ENCODE data around the gene PSMB11.

PSMB11 gene

DNA sequence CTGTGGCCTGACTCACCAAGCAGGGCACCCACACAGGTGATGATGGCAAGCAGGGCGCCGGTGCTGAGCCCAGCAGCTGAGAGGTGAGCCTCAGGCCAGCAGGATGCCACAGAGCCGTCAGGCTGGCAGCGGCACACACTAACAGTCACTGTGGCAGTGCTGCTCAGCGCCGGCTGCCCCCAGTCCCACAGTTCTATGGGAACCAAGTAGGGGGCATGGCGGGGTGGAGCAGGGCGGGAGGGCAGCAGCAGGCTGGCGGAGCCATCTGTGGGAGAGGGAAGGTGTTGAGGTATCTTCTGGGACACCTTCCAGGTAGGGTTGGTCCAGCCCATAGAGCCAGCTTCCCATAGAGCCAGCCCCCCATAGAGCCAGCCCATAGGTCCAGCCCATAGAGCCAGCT, 7.0 kb downstream of the PSMB11 start:
- Histone ChIP-seq H3K4me1 (ENCODE audit: control insufficient read depth, insufficient read depth, low read length) (peaks cover 13% of the 10 kb centered on the region), H3K9ac (ENCODE audit: low read length) (no peak overlapping the region), H3K36me3 (ENCODE audit: control insufficient read depth, insufficient read depth, low read length) (no peaks in the 10 kb centered on the region), H3K27me3 (ENCODE audit: control insufficient read depth, insufficient read depth, low read length) (no peaks in the 10 kb centered on the region), H3K4me3 (ENCODE audit: low read length) (no peak overlapping the region), H3K9me3 (ENCODE audit: control insufficient read depth, low read length) (no peaks in the 10 kb centered on the region)

DNA sequence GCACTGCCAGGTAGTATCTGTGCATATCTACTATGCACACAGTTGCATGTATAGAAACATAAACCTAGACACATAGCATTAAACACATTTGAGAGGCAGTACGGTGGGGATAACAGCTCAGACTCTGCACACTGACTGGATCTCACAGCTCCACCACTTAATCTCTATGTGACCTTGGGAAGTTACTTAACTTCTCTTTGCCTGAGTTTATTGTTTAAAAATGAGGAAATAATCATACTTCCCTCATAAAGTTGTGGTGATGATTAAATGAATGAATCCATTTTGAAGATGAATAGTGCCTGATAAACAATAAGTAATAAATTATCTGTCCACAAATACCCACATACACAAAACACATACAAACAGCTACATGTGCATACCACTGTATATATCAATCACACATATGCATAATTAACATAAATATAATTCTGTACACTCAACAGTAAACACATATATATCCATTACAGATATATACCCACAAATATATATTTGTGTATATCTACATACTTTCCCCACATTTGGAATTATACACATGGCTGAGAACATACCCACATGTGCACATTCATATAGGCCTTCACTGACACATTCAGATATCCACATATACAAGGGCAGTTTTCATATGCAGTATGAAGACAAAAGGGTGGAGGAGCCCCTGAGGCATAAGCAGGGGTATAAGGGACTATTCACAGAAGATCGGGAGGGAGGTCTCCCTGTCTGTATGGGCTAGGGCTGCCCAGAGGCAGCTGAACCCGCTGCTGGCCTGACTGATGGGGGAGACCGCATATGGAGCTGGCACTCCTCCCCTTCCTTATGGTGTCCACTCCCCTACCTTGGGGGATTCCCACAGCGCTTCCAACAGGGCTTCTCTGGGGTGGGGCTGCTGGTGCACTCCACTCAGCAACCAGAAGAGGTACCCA, 9.4 kb downstream of the PSMB11 start:
- H3K9ac ChIP-seq (ENCODE audit: low read length), result no peak overlapping the region
- H3K9me3 ChIP-seq (ENCODE audit: control insufficient read depth, low read length), result no peaks in the 10 kb centered on the region
- H3K27me3 ChIP-seq (ENCODE audit: control insufficient read depth, insufficient read depth, low read length), result no peaks in the 10 kb centered on the region
- H3K36me3 ChIP-seq (ENCODE audit: control insufficient read depth, insufficient read depth, low read length), result no peaks in the 10 kb centered on the region
- peaks cover 4% of the 10 kb centered on the region for H3K4me1 ChIP-seq (ENCODE audit: control insufficient read depth, insufficient read depth, low read length)
- no peak overlapping the region for H3K4me3 ChIP-seq (ENCODE audit: low read length)

DNA sequence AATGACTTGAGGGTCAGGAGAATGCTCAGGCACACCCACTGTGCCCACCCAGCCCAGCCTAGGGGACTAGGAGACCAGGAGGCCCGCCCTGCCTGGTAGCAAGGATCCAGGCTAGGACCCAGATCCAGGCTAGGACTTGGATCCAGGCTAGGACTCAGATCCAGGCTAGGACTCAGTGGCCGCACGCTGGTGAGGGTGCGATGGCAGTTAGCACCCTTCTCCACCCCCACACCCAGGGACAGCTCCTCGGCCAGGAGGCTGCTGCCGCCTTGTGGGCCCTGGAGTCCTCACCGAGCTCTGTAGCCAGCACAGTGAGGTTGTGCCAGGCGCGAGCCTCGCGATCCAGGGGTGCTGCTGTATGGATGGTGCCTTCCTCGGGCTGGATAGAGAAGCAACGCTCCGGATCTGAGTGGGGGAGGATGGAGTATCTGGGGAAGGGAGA, 10.2 kb downstream of the PSMB11 start:
- H3K4me1 ChIP-seq (ENCODE audit: control insufficient read depth, insufficient read depth, low read length), result peaks cover 10% of the 10 kb centered on the region
- H3K36me3 ChIP-seq (ENCODE audit: control insufficient read depth, insufficient read depth, low read length), result no peaks in the 10 kb centered on the region
- no peak overlapping the region for H3K9ac ChIP-seq (ENCODE audit: low read length)
- no peaks in the 10 kb centered on the region for H3K9me3 ChIP-seq (ENCODE audit: control insufficient read depth, low read length)
- peaks cover 4% of the 10 kb centered on the region for H3K27me3 ChIP-seq (ENCODE audit: control insufficient read depth, insufficient read depth, low read length)
- no peak overlapping the region for H3K4me3 ChIP-seq (ENCODE audit: low read length)

DNA sequence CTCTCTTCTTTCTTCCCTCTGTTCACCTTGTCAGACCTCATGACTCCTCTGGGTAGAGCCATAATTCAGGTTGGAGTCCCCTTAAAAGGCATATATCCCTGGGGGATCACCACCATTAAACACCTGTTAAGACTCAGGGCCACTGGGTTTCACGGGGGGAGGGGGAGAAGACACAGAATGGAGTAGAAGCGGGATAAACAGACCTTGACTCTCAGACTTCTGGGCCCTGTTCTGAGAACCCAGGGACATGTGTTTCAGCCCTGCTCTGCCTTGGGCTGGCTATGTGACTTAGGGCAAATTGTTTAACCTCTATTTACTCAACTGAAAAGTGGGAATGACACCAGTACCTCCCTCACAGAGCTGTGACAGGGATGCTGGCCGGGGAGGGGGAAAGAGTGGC, 10.7 kb downstream of the PSMB11 start:
- Histone ChIP-seq H3K36me3 (ENCODE audit: control insufficient read depth, insufficient read depth, low read length) (no peaks in the 10 kb centered on the region), H3K9me3 (ENCODE audit: control insufficient read depth, low read length) (no peaks in the 10 kb centered on the region), H3K4me3 (ENCODE audit: low read length) (no peak overlapping the region), H3K9ac (ENCODE audit: low read length) (no peak overlapping the region), H3K27me3 (ENCODE audit: control insufficient read depth, insufficient read depth, low read length) (peaks cover 4% of the 10 kb centered on the region), H3K4me1 (ENCODE audit: control insufficient read depth, insufficient read depth, low read length) (peaks cover 10% of the 10 kb centered on the region)

DNA sequence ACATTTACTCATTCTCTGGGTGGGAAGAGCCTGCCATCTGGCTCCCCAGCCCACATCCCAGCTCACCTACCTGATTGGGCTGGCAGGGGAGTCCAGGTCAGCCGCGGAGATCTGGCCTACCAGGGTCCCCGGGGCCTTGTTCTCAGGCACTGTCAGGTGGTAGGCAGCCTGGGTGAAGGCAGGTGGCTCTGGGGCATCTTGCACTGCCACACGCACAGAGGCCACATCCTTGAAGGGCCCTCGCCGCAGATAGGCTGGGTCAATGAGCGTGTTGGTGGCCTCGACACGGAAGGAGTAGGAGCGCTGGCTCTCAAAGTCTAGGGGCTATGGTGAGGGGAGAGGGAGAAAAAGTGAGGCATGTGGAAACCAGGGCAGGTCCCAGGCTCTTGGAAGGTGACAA, 11.4 kb downstream of the PSMB11 start:
- Histone ChIP-seq H3K9ac (ENCODE audit: low read length) (no peak overlapping the region), H3K4me3 (ENCODE audit: low read length) (no peak overlapping the region), H3K36me3 (ENCODE audit: control insufficient read depth, insufficient read depth, low read length) (no peaks in the 10 kb centered on the region), H3K9me3 (ENCODE audit: control insufficient read depth, low read length) (no peaks in the 10 kb centered on the region), H3K27me3 (ENCODE audit: control insufficient read depth, insufficient read depth, low read length) (peaks cover 4% of the 10 kb centered on the region), H3K4me1 (ENCODE audit: control insufficient read depth, insufficient read depth, low read length) (peaks cover 16% of the 10 kb centered on the region)

DNA sequence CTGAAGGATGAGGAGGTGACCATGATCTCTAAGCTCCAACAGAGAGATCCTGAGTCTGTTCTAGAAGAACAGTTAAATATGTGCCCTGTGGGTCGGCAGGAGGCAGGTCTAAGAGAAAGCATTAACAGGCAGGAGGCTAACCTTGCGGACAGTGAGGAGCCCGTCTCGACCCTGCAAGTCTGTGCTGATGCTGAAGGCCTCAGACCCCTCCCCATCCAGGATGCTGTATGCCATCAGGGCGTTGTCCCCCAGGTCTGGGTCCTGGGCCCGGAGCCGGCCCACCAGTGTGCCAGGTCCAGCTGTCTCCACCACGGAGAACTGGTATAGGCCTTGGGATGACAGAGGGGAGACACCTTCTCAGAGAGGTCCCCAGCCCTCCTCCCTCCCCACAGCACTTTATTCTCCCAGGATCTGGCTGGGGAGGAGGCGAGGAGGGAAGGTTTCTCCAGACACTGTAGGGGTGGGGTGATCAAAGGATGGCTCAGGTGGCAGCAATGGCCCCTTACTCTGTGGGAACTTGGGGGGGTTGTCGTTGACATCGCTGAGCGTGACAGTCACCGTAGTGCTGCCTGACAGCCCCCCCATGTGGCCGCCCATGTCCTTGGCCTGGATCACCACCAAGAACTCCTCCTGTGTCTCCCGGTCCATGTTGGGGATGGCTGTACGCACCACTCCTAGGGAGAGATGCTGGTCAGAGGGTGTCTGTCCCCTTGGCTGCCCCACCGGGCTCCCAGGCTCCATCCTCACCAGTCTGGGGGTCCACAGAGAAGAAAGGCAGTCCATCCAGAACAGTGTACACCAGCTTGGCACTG, 12.2 kb downstream of the PSMB11 start:
- no peaks in the 10 kb centered on the region for H3K9me3 ChIP-seq (ENCODE audit: control insufficient read depth, low read length)
- peaks cover 4% of the 10 kb centered on the region for H3K27me3 ChIP-seq (ENCODE audit: control insufficient read depth, insufficient read depth, low read length)
- H3K4me3 ChIP-seq (ENCODE audit: low read length), result no peak overlapping the region
- peaks cover 16% of the 10 kb centered on the region for H3K4me1 ChIP-seq (ENCODE audit: control insufficient read depth, insufficient read depth, low read length)
- H3K9ac ChIP-seq (ENCODE audit: low read length), result no peak overlapping the region
- peaks cover 5% of the 10 kb centered on the region for H3K36me3 ChIP-seq (ENCODE audit: control insufficient read depth, insufficient read depth, low read length)

DNA sequence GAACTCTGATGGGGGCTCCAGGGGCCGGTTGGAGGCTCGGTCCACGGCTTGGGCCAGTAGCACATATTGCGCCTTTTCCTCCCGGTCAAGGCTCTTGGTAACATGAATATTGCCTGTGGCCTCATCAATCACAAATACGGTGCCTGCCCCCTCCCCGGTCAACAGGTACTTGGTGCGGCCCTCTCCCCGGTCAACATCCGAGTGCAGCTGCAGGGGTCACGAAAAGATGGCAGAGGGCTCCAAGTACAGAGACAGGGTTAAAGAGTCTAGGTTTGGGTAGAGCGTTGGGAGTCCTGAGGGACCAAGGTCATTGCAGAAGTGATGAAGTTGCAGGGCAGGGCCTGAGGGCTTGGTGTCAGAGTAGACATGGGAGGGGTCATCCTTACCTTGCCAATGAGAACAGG, 13.1 kb downstream of the PSMB11 start:
- Histone ChIP-seq H3K36me3 (ENCODE audit: control insufficient read depth, insufficient read depth, low read length) (peaks cover 5% of the 10 kb centered on the region), H3K4me3 (ENCODE audit: low read length) (no peak overlapping the region), H3K9me3 (ENCODE audit: control insufficient read depth, low read length) (no peaks in the 10 kb centered on the region), H3K4me1 (ENCODE audit: control insufficient read depth, insufficient read depth, low read length) (peaks cover 16% of the 10 kb centered on the region), H3K27me3 (ENCODE audit: control insufficient read depth, insufficient read depth, low read length) (peaks cover 4% of the 10 kb centered on the region), H3K9ac (ENCODE audit: low read length) (no peak overlapping the region)

DNA sequence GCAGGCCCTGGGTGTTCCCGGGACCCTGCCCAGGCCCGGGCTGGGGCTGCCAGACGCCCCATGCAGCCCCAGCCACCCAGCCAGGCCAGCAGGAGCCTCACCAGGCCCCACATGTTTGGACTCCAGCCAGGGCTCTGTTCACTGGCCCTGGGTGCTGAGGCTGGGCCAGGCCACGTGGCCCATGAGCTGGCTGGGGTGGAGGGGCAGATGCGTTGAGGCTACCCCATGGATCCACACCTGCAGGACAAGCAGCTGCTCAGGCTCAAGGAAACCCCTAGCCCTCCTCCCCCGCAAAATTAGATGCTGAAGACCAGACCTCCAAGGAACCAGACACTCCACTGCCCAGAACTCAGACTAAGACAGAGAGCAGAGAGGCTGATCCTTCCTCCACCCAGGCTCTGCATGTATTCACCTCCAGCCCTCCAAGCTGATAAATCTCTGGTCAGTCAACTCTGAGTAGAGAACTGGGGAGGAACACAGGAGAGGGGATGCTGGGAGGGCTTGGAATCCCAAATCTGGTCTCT, 13.7 kb downstream of the PSMB11 start:
- H3K36me3 ChIP-seq (ENCODE audit: control insufficient read depth, insufficient read depth, low read length), result peaks cover 5% of the 10 kb centered on the region
- H3K4me3 ChIP-seq (ENCODE audit: low read length), result no peak overlapping the region
- peaks cover 4% of the 10 kb centered on the region for H3K27me3 ChIP-seq (ENCODE audit: control insufficient read depth, insufficient read depth, low read length)
- no peak overlapping the region for H3K9ac ChIP-seq (ENCODE audit: low read length)
- H3K9me3 ChIP-seq (ENCODE audit: control insufficient read depth, low read length), result no peaks in the 10 kb centered on the region
- peaks cover 16% of the 10 kb centered on the region for H3K4me1 ChIP-seq (ENCODE audit: control insufficient read depth, insufficient read depth, low read length)

DNA sequence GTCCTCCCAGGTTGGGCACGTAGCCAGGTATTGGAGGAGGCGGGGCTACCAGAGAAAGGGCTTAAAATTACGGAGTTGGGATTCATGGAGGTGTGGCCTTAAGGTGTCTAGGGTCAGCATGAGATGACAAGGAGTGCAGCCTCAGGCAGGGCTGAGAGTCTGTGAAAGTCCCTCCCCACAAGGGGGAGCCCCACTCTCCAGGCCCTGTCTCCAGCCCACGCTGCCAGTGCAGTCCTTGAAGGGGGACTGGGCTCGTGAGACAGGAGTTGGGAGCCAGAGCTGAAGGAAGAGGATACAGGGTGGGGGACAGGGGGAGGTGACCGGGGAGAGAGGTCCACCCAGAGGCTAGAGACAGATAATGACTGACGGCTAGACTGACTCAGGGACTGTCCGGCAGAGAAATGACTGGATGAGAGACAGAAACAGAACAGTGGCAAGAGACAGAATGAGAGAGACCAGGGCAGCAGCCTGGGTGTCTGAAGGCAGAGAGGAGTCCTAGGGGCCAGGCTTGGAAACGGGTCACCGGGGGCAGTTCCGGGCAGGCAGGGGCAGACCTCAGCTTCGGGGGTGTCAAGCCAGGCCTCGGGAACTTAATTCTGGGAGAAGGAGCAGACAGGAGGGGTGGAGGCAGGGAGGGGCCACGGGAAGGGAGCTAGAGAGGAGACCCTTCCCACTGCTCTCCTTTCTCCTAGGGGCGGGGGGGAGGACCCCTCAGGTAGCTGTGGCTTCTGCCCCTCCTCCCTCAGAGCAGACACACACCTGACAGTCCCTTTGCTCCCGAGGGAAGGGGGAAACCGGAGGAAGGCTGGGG, 14.3 kb downstream of the PSMB11 start:
- no peaks in the 10 kb centered on the region for H3K9me3 ChIP-seq (ENCODE audit: control insufficient read depth, low read length)
- H3K36me3 ChIP-seq (ENCODE audit: control insufficient read depth, insufficient read depth, low read length), result peaks cover 5% of the 10 kb centered on the region
- H3K4me1 ChIP-seq (ENCODE audit: control insufficient read depth, insufficient read depth, low read length), result peaks cover 16% of the 10 kb centered on the region
- H3K9ac ChIP-seq (ENCODE audit: low read length), result peak overlapping the region; percentile 55
- peaks cover 4% of the 10 kb centered on the region for H3K27me3 ChIP-seq (ENCODE audit: control insufficient read depth, insufficient read depth, low read length)
- H3K4me3 ChIP-seq (ENCODE audit: low read length), result no peak overlapping the region

DNA sequence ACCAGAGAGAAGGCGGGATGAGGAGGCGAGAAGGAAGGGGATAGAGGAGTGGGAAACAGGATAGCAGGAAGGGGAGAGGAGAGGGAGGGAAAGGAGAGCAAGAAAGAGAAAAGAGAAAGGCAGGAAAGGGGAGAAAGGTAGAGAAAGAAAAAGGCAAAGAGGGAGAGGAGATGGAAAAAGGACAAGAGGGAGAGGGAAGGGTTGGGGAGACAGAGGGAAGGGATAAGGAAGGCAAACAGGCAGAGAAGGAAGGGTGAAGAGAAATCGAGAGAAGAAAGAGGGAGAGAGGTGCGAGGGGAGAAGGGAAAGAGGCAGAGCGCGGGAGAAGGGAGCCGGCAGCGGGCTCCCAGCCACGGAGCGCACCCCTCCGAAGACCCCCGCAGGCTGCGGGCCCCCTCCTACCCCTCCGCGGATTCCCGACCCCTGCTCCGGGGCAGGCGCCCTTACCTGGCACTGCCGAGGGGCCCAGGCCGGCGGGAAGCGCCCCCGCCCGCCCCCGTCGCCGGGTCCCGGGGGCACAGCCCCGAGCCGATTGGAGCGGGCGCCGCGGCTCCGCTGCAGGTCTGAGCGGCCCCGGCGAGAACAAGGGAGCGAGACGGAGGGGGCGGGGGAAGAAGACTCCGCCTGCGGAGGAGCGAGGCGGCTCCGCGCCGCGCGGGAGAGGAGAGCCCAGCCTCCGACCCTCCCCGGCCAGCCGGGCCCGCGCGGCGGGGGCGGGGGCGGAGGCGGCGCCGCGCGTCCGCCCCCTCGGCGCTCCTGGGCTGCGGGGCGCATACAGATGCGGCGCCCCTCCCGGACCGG, 15.1 kb downstream of the PSMB11 start, which contains the start of gene CDH24:
Gene CDH24 (minus strand): TSS at position 565 of the 801 bp plus-strand sequence. CDS start 1,787 bp downstream, outside the sequence.
- H3K9ac ChIP-seq (ENCODE audit: low read length), result peak within 1 kb of the TSS; percentile 55
- H3K4me3 ChIP-seq (ENCODE audit: low read length), result peak within 1 kb of the TSS; percentile 36
- H3K4me1 ChIP-seq (ENCODE audit: control insufficient read depth, insufficient read depth, low read length), result peaks cover 16% of the 10 kb centered on the region
- H3K9me3 ChIP-seq (ENCODE audit: control insufficient read depth, low read length), result no peaks in the 10 kb centered on the region
- peaks cover 4% of the 10 kb centered on the region for H3K27me3 ChIP-seq (ENCODE audit: control insufficient read depth, insufficient read depth, low read length)
- peaks cover 8% of the 10 kb centered on the region for H3K36me3 ChIP-seq (ENCODE audit: control insufficient read depth, insufficient read depth, low read length)
